Measurements from ENCODE around the gene ACAP2.
A peak's percentile ranks its signal among the peaks of the same experiment; 100 is the strongest.

The ACAP2 gene

DNA sequence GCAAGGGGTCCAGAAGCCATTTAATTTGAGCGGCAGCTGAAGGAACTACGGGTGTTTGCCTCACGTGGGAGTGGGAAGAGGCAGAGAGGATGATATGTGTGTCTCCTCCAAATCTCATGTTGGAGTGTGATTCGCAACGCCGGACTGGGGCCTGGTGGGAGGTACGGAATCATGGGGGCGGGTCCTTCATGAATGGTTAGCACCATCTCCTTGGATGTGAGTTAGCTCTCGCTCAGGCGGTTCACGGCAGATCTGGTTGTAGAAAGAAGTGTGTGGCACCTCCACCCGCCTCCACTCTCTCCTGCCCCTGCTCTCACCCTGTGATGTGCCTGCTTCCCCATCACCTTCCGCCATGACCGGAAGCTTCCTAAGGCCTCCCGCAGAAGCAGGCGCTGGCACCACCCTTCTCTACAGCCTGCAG, 197.3 kb downstream of the ACAP2 start:
- no peak for DNase-seq (ENCODE audit: low read depth, low spot score)
- TF ChIP-seq CTCF (IDR thresholded peaks at IDR 0.05; ENCODE audit: insufficient read depth, low read length, missing control alignments), result no peak
- no peak overlapping the region for H3K4me3 ChIP-seq (ENCODE audit: low read depth, low read length)
- POLR2A ChIA-PET, result no interaction called here
- CTCF ChIA-PET, result interaction anchor here (0.9 to 2.8 kb wide), 2 partner anchors 139 to 563 kb away, joined by 3 to 11 read pairs; no protein-coding TSS in a partner anchor

DNA sequence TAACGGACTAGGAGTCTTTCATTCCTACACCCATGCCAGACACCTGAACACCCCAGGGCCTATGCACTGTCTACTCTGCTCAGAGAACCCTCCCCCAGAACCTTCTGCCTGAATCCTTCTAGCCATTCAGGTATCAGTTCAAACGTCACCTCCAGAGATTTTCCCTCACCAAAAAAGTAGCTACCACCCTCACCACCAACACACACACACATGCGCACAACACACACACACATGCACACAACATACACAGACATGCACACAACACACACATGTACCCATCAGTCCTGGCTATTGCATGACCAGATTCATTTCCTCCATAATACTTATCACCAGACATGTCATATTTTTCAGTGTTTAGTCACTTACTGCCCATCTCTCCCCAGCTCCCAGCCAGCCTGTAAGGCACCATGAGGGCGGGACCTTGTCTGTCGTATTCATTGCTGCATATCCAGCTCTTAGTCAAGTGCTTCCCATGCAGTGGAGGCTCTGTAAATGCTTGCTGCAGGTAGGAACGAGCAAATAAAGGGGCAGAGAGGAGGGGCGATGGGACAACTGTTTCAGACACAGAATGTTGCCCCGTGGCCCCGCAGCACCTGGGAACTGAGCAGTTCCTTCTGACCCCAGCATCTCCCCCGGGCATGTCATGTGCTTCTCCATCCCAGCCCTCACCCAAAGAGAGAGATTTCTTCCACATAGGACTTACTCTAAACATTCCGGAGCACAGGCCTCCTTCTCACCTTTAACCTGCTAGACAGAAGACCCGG, 201.0 kb downstream of the ACAP2 start:
- DNase-seq (ENCODE audit: low read depth, low spot score), result no peak
- ChIA-PET POLR2A (no interaction called here), CTCF (interaction anchor here (0.8 to 2.6 kb wide), 5 partner anchors 15 to 559 kb away, joined by 3 to 11 read pairs (median 4); partner anchors contain the start of gene XXYLT1)
- no peak for TF ChIP-seq CTCF (IDR thresholded peaks at IDR 0.05; ENCODE audit: insufficient read depth, low read length, missing control alignments)
- H3K4me3 ChIP-seq (ENCODE audit: low read depth, low read length), result no peak overlapping the region

DNA sequence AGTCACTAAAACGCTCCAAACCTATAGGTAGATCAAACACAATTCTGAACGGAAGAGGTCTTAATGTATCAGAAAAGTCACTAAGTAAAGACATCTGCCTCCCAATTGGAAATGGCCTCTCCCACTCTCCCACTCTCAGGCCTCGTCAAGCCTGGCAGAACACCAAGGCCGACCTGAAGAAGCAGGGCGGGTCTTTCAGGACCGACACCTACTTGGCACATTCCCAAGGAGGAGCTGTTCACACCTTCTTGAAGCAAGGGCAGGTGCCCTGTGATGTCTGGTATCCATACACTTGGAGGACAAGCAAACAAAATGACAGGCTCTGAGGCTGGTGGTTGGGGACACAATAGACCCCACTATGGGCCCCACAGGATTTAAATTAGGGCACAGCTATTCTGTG, 201.9 kb downstream of the ACAP2 start:
- POLR2A ChIA-PET, result no interaction called here
- CTCF ChIA-PET, result interaction anchor here (1.0 to 2.6 kb wide), 3 partner anchors 12 to 30 kb away, joined by 3 to 11 read pairs (median 10); partner anchors contain the start of gene XXYLT1
- DNase-seq (ENCODE audit: low read depth, low spot score), result no peak
- no peak for TF ChIP-seq CTCF (IDR thresholded peaks at IDR 0.05; ENCODE audit: insufficient read depth, low read length, missing control alignments)
- H3K4me3 ChIP-seq (ENCODE audit: low read depth, low read length), result no peak overlapping the region

- POLR2A ChIA-PET, result no interaction called here
- CTCF ChIA-PET, result interaction anchor here (0.6 to 2.6 kb wide), 6 partner anchors 12 to 558 kb away, joined by 3 to 11 read pairs (median 4); partner anchors contain the start of gene XXYLT1
- no peak overlapping the region for H3K4me3 ChIP-seq (ENCODE audit: low read depth, low read length)
- DNase-seq (ENCODE audit: low read depth, low spot score), result no peak
- TF ChIP-seq CTCF (IDR thresholded peaks at IDR 0.05; ENCODE audit: insufficient read depth, low read length, missing control alignments), result no peak
Measured at GRCh38 chr3:195240171-195240701, 202.6 kb downstream of the ACAP2 start.

GRCh38 chr3:195239121-195239520, 203.7 kb downstream of the ACAP2 start:
- no peak overlapping the region for H3K4me3 ChIP-seq (ENCODE audit: low read depth, low read length)
- POLR2A ChIA-PET, result interaction anchor here (0.6 kb wide), 1 partner anchor 18 kb away, joined by 3 read pairs; no protein-coding TSS in a partner anchor
- DNase-seq (ENCODE audit: low read depth, low spot score), result no peak
- CTCF ChIA-PET, result interaction anchor here (0.8 to 1.7 kb wide), 4 partner anchors 12 to 556 kb away, joined by 3 to 6 read pairs (median 4); no protein-coding TSS in a partner anchor
- peak; percentile 14 for TF ChIP-seq CTCF (IDR thresholded peaks at IDR 0.05; ENCODE audit: insufficient read depth, low read length, missing control alignments)

DNA sequence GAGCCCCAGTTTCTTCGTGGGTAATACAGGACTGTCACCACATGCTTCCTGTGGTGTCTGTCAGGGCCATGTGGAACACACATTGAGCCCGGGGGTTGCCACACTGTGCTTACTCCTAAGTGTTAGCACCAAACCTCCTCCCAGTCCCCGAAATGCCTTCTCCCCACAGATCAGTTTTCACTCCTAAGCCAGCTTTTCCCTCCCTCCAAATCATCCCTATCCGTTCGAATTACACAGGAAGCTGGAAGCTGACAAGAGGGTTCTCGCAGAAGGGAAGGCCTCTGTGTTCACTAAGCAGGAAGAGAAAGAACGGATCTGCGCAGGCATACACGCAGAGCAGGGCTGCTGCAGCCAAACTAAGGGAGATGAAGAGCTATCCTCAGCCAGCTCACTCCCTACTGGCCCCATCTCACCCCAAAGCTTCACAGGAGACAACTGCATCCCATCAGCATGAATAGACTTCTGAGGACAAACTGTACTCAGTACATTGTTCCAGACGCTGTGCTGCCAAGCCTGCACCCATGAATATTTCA, 204.2 kb downstream of the ACAP2 start:
- H3K4me3 ChIP-seq (ENCODE audit: low read depth, low read length), result no peak overlapping the region
- ChIA-PET CTCF (interaction anchor here (0.6 to 1.7 kb wide), 4 partner anchors 12 to 556 kb away, joined by 3 to 6 read pairs (median 4); no protein-coding TSS in a partner anchor), POLR2A (interaction anchor here (0.6 kb wide), 1 partner anchor 19 kb away, joined by 3 read pairs; no protein-coding TSS in a partner anchor)
- no peak for TF ChIP-seq CTCF (IDR thresholded peaks at IDR 0.05; ENCODE audit: insufficient read depth, low read length, missing control alignments)
- DNase-seq (ENCODE audit: low read depth, low spot score), result no peak

Data from AG04449 (cell line).